Skeletal muscle tissue (tissue), 4 donors: Measurements from ENCODE around the gene DGLUCY. TPM values are rescaled to one million over a fixed set of nuclear protein-coding genes. Genes with fewer than 3 reads are reported as not detected.
"Not testable (repeated sequence)": the region's sequence is repeated elsewhere in the genome, so short reads cannot be mapped to it uniquely, and the experiment has no call there.

Experiments used
- H3K27ac ChIP-seq: one replicate; pipeline ENCODE4 v1.7.0; 2013; ENCODE audit warnings: mild to moderate bottlenecking, low read depth, low read length, inconsistent platforms
- H3K27me3 ChIP-seq, 3 donors: one replicate each; pipeline ENCODE4 v1.7.0; 2013; ENCODE audit warnings: low read length in 3 of 3; ENCODE audit not compliant: control insufficient read depth in 3 of 3, insufficient read depth in 3 of 3
- H3K36me3 ChIP-seq, 3 donors: one replicate each; pipeline ENCODE4 v1.7.0; 2013; ENCODE audit warnings: low read length in 3 of 3; ENCODE audit not compliant: control insufficient read depth in 3 of 3, insufficient read depth in 3 of 3
- H3K4me1 ChIP-seq, 3 donors: one replicate each; pipeline ENCODE4 v1.7.0; 2013; ENCODE audit warnings: low read length in 3 of 3, mild to moderate bottlenecking in 3 of 3; ENCODE audit not compliant: control insufficient read depth in 3 of 3, insufficient read depth in 3 of 3
- H3K4me3 ChIP-seq, 3 donors: one replicate each; pipeline ENCODE4 v1.7.0; 2013; ENCODE audit warnings: low read length in 3 of 3
- H3K9ac ChIP-seq, 3 donors: one replicate each; pipeline ENCODE4 v1.7.0; 2013; ENCODE audit warnings: low read length in 3 of 3, mild to moderate bottlenecking in 3 of 3, moderate library complexity in 2 of 3, low read depth in 1 of 3
- H3K9me3 ChIP-seq, 3 donors: one replicate each; pipeline ENCODE4 v1.7.0; 2013; ENCODE audit warnings: low read length in 3 of 3; ENCODE audit not compliant: control insufficient read depth in 3 of 3
- total RNA-seq: library from RNA; depleted of rRNA; stranded (reverse); fragments of >200 nt; gene quantifications from one replicate; pipeline ENCODE4 v1.2.3, GENCODE V29; 2014
- donor health status: Osteomylitis.

The DGLUCY gene
- total RNA-seq, 1 donor from 2014 or later: 49.6 TPM

DNA sequence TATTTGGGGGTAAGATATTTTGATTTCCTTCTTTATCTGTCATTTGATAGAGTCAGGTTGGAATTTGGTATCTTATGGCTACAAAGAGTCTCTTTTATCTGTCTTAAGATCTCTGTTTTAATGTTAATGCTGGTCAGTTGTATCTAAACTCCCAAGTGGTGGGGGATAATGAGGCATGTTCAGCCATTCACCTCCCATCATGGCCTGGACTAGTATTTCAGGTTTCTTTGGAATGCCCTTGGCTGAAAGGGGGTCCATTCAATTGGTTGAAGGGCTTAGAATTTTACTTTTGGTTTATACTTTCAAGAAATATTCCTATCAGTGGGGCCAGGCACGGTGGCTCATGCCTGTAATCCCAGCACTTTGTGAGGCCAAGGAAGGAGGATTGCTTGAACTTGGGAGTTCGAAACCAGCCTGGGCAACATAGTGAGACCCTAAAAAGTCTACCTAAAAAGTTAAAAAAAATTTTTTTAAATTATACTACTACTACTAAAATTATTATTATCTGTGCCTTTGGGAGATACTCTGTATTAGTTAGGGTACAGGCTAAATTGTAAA lies 4.7 kb downstream of the DGLUCY start:
- no peaks in the 10 kb centered on the region for H3K27me3 ChIP-seq
- H3K4me1 ChIP-seq: peaks cover 41 to 61% (median 46%) of the 10 kb centered on the region in 3 donors
- peaks cover 3 to 4% (median 4%) of the 10 kb centered on the region in 3 donors for H3K36me3 ChIP-seq
- H3K9ac ChIP-seq: no peak overlapping the region
- H3K27ac ChIP-seq: no peak overlapping the region
- H3K4me3 ChIP-seq: no peak overlapping the region
- no peaks in the 10 kb centered on the region for H3K9me3 ChIP-seq

DNA sequence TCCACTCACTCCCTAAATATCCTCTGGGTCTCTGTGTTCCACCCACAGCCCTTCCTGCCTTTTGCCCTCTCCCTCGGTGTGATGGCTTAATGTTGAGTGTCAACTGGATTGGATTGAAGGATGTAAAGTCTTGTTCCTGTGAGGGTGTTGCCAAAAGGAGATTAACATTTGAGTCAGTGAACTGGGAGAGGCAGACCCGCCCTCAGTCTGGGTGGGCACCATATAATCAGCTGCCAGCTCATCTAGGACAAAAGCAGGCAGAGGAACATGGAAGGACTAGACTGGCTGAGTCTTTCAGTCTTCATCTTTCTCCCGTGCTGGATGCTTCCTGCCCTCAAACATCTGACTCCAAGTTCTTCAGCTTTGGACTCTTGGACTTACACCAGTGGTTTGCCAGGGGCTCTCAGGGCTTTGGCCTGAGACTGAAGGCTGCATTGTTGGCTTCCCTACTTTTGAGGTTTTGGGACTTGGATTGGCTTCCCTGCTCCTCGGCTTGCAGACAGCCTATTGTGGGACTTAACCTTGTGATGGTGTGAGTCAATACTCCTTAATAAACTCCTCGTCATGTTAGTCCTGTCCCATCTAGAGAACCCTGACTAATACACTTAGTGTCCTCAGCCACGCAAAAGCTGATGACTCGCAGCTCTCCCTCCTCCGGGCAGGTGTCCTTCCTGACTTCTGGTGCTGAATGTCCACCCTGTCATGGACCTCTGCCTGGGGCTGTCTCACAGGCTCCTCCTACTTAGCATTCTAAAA lies 5.9 kb downstream of the DGLUCY start:
- no peak overlapping the region for H3K4me3 ChIP-seq
- no peak overlapping the region for H3K9ac ChIP-seq
- H3K27me3 ChIP-seq: no peaks in the 10 kb centered on the region
- no peaks in the 10 kb centered on the region for H3K9me3 ChIP-seq
- H3K27ac ChIP-seq: peak overlapping the region; percentile 57
- H3K36me3 ChIP-seq: peaks cover 2 to 4% (median 3%) of the 10 kb centered on the region in 3 donors
- H3K4me1 ChIP-seq: peaks cover 43 to 68% (median 49%) of the 10 kb centered on the region in 3 donors

DNA sequence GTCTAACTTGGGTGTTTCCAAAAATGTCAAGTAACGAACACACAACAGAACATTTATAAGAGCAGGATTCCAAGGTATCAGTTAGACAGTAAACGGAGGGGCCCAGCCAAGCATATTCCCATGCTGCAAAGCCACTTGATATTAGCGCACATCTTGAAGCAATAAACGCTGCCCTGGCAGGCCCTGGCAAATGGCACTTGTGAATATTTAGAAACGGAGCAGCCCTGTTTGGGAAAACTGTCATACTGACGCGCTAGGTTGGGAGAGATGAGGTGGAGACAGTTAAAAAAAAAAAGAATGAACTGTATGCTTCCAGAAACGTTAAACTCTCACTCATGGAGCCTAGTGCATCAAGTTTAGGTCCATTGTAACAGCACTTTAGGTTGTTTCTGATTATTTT lies 9.3 kb downstream of the DGLUCY start:
- peak overlapping the region in 1 of 3 donors; percentile 19 for H3K9ac ChIP-seq
- no peaks in the 10 kb centered on the region for H3K9me3 ChIP-seq
- H3K36me3 ChIP-seq: peaks cover 0 to 4% (median 2%) of the 10 kb centered on the region in 3 donors
- no peaks in the 10 kb centered on the region for H3K27me3 ChIP-seq
- H3K27ac ChIP-seq: peak overlapping the region; percentile 36
- peaks cover 35 to 67% (median 55%) of the 10 kb centered on the region in 3 donors for H3K4me1 ChIP-seq
- no peak overlapping the region for H3K4me3 ChIP-seq

DNA sequence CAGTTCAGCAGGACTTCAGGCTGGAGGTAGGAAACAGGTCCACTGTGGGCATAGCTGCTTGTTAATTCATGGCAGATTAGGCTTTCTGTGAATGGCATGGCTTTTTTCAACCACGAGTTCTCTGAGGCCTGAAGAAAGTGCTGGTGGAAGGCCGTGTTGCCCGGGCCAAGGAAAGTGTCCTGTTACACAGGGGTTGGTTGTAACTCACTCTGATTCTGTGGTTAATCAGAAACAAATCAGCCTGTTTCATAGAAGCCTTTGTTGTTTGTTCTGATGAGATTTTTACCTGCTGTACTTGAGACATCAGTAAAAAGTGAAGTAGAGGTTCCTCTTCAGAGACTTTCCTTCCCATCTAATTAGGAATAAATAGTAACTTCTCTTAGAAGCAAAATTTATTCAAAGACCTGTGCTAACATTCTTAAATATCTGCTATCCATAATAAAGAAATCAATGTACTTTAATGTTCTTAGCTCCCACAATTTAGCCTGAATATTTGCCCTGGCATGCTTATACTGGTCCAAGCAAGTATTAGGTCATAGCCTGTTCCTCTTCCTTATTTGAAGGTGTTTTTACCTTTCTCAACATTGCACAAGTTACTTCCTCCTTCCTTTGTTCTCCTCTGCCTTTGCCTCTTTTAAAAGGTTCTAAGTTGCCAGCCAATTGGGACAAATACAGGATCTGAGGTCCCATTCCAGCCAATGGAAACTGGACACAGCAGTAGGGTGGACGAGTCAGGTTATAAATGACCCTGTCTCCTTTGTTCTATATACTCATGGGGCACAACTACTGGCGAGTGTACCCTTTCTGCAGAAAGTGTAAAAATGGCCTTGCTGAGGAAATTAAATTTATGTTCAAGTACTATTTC lies 10.8 kb downstream of the DGLUCY start:
- H3K27ac ChIP-seq: peak overlapping the region; percentile 58
- not testable (repeated sequence) for H3K36me3 ChIP-seq, H3K27me3 ChIP-seq, H3K9me3 ChIP-seq
- H3K4me3 ChIP-seq: peak overlapping the region in 2 of 3 donors; percentile 2 to 27
- H3K4me1 ChIP-seq: peaks cover 33 to 62% (median 49%) of the 10 kb centered on the region in 3 donors
- peak overlapping the region in 1 of 3 donors; percentile 41 for H3K9ac ChIP-seq

DNA sequence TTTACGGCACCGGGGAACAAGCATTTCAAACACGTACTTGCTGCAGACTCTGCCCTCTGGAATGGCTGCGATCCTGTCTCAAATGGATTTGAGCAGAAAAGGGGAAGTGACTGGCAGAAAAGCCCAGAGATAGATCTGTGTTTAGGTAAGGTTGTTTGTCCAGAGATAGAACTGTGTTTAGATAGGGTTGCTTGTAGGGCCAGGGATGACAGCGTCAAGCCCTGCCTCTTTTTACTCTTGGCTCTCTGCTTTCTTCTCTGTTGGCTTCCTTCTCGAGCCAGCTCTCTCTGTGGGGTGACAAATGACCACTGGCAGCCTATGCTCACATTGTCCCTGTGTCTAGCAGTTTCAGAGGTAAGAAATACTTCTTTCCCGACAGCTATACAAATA lies 11.4 kb downstream of the DGLUCY start:
- Histone ChIP-seq H3K9me3 (no peaks in the 10 kb centered on the region), H3K9ac (peak overlapping the region in 1 of 3 donors; percentile 29), H3K27me3 (no peaks in the 10 kb centered on the region), H3K27ac (peak overlapping the region; percentile 58), H3K36me3 (peaks cover 0 to 4% (median 3%) of the 10 kb centered on the region in 3 donors), H3K4me1 (peaks cover 30 to 57% (median 43%) of the 10 kb centered on the region in 3 donors), H3K4me3 (no peak overlapping the region)

DNA sequence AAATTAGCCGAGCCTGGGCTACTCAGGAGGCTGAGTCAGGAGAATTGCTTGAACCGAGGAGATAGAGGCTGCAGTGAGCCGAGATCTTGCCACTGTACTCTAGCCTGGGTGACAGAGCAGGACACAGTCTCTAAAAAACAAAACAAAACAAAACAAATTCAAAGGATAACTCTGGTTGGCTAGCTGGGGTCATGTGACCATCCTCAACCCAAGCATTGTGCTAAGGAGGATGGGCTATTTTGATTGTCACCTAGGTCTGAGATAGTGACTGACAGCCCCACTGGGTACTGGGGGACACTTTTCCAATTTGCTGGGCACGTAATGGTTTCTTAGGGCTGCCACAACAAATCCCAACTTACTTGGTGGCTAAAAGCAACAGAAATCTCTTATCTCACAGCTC lies 11.9 kb downstream of the DGLUCY start:
- Histone ChIP-seq H3K9me3 (no peaks in the 10 kb centered on the region), H3K27ac (peak overlapping the region; percentile 58), H3K4me3 (no peak overlapping the region), H3K27me3 (no peaks in the 10 kb centered on the region), H3K9ac (peak overlapping the region in 1 of 3 donors; percentile 29), H3K36me3 (peaks cover 0 to 7% (median 4%) of the 10 kb centered on the region in 3 donors), H3K4me1 (peaks cover 30 to 53% (median 40%) of the 10 kb centered on the region in 3 donors)

DNA sequence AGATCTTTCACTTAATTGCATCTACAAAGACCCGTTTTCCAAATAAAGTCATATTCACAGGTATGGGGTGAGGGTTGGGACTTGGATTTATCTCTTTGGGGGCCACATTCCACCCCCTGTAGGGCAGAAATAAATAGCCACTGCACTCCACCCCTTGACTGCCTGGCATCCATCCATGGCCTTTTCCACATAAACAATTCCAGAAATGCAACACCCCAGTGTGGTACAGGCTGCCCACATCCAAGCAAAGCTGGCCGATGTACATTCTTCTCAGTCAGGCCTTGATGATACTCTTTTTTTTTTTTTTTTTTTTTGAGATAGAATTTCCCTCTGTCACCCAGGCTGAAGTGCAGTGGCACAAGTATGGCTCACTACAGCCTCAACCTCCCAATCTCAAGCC lies 12.9 kb downstream of the DGLUCY start:
- peaks cover 30 to 47% (median 39%) of the 10 kb centered on the region in 3 donors for H3K4me1 ChIP-seq
- peak overlapping the region; percentile 52 for H3K27ac ChIP-seq
- H3K36me3 ChIP-seq: peaks cover 3 to 11% (median 7%) of the 10 kb centered on the region in 3 donors

DNA sequence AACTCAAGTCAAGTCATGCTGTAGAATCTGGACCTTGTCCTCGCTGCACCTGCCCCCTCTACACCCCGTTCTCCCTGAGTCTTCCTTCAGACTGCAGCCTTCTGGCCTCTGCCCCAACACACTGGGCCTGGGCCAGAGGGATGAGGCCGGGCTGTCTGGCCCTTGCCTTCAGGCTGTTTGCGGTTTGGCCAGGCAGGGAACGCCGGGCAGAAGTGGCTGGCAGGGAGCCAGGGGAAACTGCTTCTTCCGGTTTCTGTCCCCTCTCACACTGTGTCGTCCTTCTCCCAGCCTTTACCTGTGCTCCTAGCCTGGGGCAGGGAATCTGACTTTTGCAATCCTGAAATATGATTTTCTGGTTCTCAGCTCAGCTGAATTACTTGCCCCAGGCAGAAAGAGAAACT lies 13.5 kb downstream of the DGLUCY start:
- Histone ChIP-seq H3K27ac (peak overlapping the region; percentile 52), H3K4me3 (peak overlapping the region in 2 of 3 donors; percentile 21 to 22), H3K9ac (peak overlapping the region in 1 of 3 donors; percentile 33), H3K27me3 (no peaks in the 10 kb centered on the region), H3K36me3 (peaks cover 3 to 11% (median 7%) of the 10 kb centered on the region in 3 donors), H3K4me1 (peaks cover 30 to 46% (median 39%) of the 10 kb centered on the region in 3 donors), H3K9me3 (no peaks in the 10 kb centered on the region)

More for the DNA sequence above, 12.9 kb downstream of the DGLUCY start:
- Histone ChIP-seq H3K27me3 (no peaks in the 10 kb centered on the region), H3K4me3 (no peak overlapping the region), H3K9ac (no peak overlapping the region), H3K9me3 (no peaks in the 10 kb centered on the region)

DNA sequence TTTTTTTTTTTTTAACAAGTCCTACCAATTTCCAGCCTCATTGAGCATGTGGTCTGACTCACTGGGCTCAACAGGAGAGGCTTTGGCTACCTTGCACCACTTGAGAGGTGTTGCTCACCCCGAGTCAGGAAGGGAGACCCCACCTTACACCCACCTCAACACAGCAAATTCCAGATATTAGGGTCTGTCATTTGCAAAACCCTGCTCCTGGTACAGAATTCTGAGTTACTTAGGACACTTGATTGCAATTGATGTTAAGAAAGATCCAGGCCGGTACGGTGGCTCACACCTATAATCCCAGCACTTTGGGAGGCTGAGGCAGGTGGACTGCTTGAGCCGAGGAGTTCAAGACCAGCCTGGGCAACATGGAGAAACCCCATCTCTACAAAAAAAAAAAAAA lies 14.1 kb downstream of the DGLUCY start:
- H3K4me3 ChIP-seq: no peak overlapping the region
- H3K9ac ChIP-seq: no peak overlapping the region
- H3K27me3 ChIP-seq: no peaks in the 10 kb centered on the region
- peak overlapping the region; percentile 52 for H3K27ac ChIP-seq
- H3K9me3 ChIP-seq: no peaks in the 10 kb centered on the region
- peaks cover 3 to 11% (median 7%) of the 10 kb centered on the region in 3 donors for H3K36me3 ChIP-seq
- H3K4me1 ChIP-seq: peaks cover 30 to 42% (median 36%) of the 10 kb centered on the region in 3 donors
